GM19452 (cell line): Measurements from ENCODE around the gene PLCB2.

Experiments
- ATAC-seq: cut with Tn5 transposase; IDR thresholded peaks from one replicate; pipeline ENCODE4 v1.9.1; 2021; ENCODE audit not compliant: unreplicated experiment

Gene PLCB2

DNA sequence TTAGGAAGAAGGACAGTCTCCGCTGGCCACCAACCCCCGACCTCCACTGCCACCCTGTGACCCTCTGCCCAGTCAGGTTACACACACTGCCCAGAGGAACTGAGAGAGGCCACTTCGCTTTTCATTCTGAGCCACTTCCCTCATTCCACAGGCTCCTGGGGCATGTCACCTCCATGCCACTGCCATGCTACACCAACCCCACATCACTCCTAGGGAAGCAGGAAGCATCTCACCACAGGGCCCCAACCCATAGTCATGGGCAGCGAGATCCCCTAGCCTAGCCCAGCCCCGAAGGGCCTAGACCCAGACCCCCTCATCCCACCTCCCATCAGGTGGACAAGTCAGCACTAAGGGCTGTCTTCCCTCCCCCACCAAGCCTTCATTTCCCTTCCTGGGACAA lies 1.4 kb downstream of the PLCB2 start:
- ATAC-seq, result no peak

DNA sequence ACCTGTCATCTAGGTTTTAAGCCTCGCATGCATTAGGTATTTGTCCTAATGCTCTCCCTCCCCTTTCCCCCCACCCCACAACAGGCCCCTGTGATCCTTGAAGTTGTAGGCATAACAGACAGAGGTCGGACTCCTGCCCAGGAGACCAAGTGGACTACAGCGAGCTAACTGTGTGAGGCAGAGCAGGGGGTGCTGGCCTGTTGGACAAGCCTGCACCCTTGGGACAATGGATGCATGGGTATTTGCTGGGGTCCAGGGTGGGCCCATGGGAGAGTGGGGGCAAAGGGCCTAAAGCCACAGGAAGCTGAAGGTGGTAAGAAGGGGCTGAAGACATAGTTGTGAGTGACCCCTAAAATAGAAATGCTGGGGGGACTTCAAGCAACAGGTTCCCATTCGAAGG lies 2.5 kb downstream of the PLCB2 start:
- no peak for ATAC-seq

DNA sequence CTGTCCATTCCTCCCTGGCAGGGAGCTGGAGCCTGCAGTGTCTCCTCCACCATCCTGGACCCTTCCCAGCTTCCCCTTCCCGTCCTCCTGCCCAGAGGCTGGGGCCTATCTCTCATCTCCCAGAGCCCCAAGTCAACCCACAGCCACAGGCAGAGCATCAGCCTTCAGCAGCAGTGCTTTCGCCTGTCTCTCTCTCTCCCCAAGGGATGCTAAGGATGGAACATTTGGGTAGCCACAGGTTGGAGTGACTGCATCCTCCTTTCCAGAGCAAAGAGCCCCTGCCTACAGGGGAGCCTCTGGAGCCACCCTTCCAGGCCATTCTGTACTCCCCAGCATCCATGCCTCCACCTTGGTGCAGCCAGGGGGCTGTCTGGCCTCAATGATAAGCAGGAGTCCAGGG lies 4.2 kb downstream of the PLCB2 start:
- no peak for ATAC-seq

DNA sequence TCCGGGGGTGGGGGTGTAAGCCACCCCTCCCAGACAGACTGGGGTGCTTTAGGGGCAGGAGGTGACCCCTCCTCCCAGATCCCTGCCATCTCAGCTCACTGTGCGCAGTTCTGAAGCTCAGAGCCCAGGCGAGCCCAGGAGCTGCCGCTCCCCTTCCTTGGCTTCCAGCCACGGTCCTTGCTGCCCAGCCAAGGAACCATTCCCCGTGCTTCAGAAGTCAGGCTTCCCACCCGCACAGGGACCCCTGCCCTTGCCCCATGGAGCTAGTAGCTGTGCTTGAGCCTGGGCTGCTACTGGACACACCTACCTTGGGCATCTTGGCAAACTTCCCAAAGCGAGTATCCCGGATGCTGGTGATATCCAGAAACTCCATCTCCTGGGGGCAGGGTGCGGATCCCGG lies 4.8 kb downstream of the PLCB2 start:
- ATAC-seq, result no peak

DNA sequence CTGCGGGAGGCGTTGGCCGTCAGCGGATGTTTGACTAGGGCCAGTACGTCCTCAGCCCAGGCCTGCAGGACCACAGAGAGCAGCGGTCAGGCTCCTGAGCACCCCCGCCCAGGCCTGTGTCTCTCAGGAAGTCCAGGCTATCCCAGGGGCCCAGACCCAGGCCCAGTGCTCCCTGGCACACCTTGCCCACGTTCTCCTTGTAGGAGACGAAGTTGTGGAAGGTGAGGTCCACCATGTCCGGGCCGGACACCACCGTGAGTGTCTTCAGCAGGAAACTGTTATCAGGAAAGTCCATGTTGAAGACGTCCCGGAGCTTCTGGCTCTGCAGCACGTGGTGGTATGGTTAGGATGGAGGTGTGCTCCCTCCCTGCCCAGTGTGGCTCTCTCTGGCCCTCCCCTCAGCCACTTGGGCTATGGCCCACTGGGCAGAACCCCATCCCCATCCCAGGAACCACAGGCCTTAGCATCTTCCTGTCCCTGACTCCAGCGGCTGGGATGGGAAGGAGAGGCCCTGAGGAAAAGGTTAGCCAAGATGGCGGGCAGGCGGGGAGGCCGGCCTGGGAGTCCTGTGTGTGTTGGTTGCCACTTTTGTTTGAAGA lies 5.3 kb downstream of the PLCB2 start:
- ATAC-seq, result no peak

DNA sequence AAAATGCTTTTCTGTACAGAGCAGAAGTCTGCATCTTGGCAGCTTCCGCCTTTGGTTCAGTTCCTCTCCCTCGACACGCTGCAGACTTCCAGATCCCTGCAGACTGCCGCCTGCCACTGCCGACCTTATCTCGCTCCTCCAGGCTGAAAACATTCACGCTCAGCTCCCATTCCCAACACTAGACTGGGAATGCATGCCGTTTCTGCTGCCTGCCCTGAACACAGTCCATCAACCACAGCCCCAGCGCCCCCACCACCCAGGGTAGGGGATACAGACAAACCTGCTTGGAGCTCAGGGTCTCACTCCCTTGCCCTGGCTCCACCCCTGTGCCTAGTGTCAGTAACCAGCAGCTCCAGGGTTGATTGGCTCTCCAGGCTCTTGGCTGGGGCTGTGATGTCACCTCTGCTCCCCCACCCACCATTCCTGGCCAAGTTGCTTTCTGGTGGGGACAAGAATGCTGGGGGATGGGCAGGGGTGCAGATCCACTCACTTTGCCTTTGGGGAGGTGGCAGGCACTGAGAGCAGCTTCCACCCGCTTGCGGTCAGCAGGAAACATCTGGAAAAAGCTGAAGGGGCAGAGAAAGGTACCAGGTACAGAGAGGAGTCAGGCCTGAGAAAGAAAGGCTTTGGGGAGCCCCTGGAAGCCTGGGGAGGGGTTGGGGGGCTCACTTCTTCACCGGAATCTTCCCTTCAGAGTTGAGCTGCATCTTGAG lies 6.1 kb downstream of the PLCB2 start:
- ATAC-seq, result no peak

DNA sequence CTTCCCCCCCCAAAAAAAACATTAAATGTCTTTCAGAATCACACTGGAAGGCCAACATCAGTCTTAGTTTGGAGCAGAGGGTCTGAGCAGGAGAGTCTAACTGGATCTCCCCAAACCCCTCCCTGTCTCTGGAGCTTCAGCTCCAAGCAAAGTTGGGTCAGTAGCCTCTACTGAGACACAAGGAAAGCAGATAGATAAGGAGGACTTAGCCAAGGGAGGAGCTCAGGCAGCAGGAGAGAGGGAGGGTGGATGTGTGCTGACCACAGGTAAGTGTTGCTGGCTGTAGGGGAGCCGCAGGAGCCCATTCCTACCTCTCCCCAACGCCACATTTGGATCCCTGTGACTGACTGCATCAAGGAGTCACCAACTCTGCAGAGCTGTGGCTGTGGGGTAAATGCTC lies 7.0 kb downstream of the PLCB2 start:
- no peak for ATAC-seq

DNA sequence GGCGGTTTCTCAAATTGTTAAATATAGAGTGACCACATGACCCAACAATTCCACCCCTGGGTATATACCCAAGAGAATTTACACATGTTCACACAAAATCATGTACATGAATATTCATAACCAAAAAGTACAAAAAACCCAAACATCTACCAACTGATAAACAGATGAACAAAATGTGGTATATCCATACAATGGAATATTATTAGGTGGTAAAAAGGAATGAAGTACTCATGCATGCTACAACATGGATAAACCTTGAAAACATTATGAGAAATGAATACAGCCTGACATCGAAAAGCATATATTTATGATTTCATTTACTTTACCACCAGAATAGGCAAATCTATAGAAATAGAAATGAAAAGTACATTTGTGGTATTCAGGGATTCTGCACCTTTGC lies 7.4 kb downstream of the PLCB2 start:
- ATAC-seq, result no peak

DNA sequence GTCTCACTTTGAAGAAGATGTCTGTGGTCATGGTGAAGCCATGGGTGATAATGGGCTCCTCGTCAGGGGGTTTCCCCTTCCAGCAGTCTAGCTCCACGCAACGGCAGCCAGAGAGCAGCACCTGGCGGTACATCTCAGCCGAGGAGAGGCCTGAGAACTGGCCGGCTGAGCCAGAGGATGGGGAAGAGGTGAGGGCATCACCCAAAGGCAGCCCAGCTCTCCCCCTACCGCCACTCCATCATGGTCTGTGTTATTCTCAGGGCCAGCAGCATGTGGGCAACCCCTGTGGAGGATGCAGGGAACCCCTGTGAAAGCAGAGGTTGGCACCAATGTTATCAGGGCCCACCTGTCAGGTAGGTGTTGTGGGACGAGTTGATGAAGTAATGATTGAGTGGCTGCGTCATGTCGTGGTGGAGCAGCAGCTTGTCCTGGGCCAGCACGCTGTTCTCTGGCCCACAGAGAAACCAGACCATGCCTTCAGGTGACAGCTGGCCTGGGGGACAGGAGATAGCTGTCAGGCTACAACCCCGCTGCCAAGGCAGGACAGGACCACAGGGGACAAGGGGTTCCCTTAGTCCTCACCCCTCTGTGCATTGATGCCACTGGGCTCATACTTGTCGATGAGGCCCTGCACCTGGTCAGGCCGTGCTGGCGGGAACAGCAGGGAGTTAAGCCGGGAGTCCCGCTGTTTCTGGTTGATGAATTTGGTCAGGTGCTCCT lies 9.4 kb downstream of the PLCB2 start:
- ATAC-seq, result no peak

DNA sequence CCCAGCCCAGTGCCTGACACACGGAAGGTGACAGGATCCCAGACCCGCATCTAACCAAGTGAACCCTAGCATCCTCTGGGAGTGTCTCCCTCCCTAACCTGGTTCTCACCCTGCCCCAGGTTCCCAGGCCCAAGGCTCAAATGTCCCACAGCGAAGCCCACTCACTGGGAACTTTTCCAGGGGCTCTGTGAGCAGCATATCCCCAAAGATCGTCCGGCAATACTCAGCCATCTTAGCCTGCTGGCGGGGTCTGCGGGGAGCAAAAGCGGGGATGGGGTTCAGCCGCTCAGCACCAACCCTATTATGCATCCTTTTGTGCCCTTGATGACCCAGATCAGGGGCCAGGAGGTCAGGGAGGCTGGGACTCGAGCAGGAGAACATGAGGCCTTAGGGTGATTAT lies 10.4 kb downstream of the PLCB2 start:
- no peak for ATAC-seq

DNA sequence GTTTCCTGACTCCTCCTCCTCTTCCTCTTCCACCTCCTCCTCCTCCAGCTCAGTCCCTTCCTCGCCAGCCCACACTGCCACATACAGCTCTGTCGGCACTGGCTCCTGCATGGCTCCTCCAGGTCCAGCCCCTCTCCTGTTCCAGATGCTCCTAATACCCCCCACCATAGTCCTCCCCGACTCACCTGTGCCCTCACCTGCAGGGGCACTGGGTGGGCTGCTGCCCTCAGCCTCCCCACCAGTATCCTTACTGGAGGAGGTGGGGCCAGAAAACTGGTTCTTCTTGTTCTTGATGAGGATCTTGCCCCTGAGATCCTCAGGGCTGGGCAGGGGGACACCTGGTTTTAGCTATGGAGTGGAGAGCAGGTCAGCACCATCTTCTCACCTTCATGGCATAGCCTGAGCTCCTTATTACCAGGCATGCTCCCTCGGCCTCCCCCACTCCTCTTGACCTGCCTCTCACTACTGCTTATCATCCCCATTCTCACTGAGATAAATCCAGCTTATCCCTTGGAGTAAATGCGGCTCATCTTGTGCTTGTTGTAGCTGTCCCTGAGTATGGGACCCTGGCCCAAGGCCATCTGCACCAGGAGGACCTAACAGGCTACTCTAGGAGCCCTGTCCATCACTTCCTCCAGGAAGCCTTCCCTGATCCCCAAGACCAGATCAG lies 11.0 kb downstream of the PLCB2 start:
- ATAC-seq, result no peak

DNA sequence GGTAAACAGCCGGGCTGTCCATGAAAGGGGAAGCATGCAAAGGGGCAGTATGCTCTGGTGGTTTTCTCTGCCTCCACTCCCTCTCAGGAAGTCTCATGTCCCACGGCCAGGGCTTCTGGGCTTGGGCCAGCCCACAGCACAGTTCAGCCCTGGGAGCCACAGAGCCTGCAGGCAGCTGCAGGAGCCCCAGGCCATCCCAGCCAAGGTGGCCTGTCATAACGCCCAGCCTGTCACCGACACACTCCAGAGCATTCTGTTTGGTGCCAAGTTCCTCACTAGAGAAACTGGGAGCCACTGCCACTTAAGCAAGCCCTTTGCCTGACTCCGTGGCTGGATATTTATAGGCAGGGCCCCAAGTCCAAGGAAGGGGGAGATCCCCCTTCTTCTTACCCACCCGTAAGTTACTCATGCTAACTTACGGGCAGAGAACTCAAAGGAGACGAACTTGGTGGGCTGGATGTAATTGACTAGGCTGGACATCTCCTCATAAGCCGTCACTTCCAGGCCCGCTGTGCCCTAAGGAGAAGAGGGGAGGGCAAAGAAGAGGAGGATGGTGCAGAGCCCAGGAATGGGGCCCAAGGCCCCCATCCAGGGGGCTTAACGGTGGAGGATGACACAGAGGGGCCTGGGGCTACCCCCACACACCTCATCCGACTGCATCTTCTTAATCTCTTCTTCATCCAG lies 11.7 kb downstream of the PLCB2 start:
- no peak for ATAC-seq

DNA sequence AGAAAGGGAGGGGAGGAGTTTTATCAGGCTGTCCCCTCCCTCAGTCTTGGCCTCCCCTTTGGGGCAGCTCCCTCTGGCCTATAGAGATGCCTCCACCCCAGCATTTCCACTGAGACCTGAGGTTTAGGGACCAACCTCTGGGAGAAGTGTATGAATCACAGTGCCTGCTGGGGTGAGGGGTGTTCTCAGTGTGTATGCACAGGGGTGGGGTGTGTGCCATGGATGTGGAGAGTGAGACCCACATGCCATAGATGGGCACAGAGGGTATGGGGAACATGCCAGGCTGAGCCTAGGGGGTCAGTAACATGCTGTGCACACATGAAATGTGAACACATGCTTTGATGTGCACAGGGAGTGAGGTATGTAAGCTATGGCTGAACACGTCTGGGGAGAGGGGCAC lies 12.4 kb downstream of the PLCB2 start:
- ATAC-seq, result no peak

DNA sequence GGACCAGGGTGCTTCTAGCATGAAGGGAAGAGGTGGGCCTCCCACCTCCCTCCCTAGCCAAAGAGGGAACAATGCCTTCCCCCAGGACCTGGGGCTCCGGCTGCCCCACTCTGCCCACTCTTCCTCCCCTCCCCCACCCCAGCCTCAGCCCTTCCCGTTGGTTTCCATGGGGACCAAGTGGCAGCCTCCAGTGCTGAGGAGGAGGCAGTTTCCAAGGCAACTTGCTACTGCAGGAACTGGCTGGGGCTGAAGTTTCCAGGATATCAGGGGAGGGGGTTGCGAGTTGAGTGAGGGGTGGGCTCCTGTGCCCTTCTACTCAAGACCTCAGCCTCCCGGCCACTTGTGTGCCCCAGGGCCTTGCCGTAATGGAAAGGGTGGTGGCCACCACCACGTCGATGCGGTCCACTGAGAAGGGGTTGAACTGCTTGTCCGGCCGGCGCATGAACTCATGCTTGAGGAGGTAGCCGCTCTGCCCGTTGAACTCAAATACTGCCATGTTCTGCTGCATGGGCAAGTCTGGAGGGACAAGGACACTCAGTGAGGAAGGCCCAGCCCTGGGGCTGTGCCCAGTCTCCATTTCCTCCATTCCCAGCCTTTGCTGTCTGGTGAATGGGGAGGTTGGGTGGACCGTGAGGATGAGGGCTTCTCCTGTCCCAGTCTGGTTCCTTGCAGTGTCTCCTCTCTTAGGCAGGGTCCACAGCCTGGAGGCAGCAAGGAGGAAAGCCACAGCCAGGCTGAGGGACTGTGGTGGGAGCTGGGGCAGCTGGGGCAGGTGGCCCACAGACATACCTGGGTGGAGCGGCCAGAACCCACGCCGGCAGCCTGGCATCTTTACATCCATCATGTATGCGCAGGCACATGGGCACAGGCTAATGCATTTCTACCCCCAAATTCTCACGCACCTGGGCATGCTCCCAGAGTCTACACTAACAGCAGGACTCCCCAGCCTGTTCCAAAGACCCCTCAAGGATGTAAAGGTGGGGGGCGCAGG lies 13.5 kb downstream of the PLCB2 start:
- no peak for ATAC-seq

DNA sequence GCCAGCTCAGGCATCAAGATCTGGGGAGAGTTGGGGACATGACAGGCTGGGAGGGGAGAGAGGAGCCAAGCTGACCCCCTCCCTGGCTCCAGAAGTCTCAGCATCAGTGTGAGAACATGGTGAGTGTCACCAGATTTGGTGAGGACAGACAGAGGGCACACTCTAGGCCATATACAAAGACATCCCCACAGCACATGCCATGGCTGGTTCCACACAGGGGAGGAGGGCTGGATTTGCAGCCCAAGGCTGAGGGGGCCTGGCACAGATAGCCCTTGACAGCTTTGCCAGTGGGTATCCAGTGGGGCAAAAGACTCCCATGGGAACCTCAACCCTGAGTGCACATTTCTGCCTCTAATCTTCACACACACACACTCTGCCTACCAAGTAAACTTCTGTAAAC lies 14.7 kb downstream of the PLCB2 start:
- ATAC-seq, result no peak

DNA sequence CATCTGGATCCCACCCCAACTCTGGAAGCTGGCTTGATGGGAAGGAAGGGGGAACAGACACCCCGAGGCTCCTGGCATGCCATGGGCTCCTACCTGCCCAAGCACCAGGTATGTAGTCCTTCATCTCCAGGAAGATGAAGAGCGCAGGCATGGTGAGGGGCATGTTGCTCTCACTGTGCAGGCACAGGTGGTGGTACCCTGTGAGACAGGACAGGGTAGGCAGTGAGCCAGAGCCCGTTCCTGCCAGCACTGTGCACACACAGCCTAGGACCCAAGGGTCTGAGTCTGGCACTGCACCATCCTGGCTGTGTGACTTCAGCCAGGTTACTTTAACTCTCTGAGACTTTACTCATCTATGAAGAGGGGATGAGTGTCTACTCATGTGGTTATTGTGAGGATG lies 15.5 kb downstream of the PLCB2 start:
- no peak for ATAC-seq

DNA sequence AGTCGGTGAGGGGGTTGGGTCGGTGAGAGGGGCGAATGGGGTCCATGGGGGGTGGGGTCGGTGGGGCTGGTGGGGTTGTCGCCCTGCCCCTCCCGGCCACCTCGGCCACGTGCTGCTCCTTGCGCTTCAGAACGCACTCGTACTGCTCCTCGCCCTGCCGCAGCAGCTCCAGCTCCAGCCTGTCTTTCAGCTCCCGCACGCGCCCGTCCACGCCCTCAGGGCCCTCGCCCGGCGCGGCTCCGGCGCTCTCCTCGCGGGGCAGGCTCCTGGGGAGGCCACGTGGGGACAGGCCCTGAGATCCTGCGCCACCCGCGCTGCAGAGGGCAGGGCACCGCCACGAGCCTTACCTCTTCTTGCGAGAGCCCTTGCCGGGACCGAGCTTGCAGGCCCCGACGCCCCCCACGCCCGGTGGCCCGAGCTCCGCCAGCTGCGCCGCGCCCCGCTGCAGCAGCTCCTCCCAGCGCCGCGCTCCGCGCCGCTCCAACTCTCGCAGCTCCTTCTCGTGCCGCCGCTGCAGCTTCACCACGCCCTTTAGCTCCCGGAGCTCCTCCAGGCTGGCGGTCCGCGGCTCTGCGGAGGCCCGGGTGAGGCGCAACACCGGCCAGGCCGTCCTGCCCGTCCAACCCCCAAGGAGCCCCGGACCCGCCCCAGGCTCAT lies 16.7 kb downstream of the PLCB2 start:
- ATAC-seq, result no peak

DNA sequence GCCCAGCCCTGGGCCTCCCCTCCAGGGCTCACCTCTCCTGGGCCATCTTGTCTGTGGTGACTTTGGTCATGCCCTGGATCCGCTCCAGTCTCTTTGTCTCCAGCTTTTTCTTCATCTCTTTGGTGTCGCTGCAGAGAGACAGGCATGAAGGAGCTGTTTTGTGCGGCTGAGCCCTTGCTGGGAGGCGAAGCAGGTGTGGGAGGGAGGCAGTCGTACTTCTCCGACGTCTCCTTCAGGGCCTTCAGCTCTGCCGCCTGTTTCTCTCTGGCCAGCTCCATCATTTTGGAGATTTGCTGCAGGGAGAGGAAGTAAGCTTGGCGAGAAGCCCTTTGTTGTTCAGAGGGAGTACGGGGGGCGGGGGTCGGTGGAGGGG lies 17.2 kb downstream of the PLCB2 start:
- ATAC-seq, result no peak

DNA sequence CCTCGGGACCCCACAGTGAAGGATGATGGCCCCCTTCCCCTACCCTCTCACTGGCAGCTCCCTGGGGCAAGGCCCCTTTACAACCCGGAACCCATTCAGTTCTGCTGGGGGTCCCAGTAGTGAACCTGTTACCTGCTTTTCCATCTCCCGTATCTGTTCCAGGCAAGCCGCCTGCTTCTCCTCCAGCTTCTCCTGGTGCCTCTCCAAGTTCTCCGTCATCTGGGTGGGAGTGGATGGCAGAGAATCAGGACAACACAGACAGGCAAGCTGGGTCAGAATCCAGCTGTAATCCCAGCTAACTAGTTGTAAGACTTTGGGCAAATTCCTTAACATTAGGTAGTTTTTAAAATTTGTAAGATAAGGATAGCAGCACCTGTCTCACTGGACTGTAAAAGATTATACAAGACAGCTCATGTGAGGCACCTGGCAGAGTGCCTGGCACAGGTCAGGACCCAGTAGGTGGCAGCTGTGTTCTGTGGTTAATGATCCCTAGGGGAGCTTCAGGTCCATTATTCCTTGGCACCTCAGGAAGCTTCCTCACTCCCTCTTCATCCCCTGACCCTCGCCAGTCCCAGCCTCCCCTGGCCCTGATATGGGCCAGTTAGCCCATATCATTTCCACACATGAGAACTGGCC lies 18.5 kb downstream of the PLCB2 start:
- ATAC-seq, result no peak
